Measurements from ENCODE around the gene NUP153.
"Not testable (repeated sequence)": the region's sequence is repeated elsewhere in the genome, so short reads cannot be mapped to it uniquely, and the experiment has no call there.

Gene NUP153

DNA sequence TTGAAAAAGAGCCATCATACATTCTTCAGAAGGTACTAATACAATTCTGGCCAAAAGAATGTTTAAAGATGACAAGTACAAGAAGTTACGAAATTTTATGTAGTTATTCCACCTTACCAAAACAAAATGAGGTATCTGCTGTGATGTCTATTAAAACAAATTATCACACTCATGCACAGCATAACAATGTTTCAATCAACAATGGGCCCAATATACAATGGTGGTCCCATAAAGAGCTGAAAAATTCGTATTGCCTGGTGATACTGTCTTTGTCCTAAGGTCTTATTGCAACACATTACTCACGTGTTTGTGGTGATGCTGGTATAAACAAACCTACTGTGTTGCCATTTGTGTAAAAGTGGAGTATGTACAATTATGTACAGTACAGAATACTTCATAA lies 3.6 kb upstream of the NUP153 start:
- TF ChIP-seq CTCF (IDR thresholded peaks at IDR 0.05; ENCODE audit: low read depth, low read length, missing control alignments) = no peak
- no peak for DNase-seq (ENCODE audit: low read depth)
- H3K4me3 ChIP-seq (ENCODE audit: low read depth, low read length) = no peak overlapping the region

- no peak for DNase-seq (ENCODE audit: low read depth)
- H3K4me3 ChIP-seq (ENCODE audit: low read depth, low read length) = no peak overlapping the region
- TF ChIP-seq CTCF (IDR thresholded peaks at IDR 0.05; ENCODE audit: low read depth, low read length, missing control alignments) = no peak
These were observed 2.8 kb upstream of the NUP153 start for GRCh38 chr6:17709476-17709875.

DNA sequence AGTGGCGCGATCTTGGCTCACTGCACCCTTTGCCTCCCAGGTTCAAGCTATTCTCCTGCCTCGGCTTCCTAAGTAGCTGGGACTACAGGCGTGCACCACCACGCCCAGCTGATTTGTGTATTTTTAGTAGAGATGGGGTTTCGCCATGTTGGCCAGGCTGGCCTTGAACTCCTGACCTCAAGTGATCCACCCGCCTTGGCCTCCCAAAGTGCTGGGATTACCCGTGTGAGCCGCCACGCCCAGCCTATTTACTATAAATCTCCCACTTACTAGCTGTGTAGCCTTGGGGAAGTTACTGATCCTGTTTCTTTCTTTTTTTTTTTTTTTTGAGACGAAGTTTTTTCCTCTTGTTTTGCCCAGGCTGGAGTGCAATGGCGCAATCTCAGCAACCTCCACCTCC lies 1.3 kb upstream of the NUP153 start:
- not testable (repeated sequence) for DNase-seq (ENCODE audit: low read depth); H3K4me3 ChIP-seq (ENCODE audit: low read depth, low read length)

DNA sequence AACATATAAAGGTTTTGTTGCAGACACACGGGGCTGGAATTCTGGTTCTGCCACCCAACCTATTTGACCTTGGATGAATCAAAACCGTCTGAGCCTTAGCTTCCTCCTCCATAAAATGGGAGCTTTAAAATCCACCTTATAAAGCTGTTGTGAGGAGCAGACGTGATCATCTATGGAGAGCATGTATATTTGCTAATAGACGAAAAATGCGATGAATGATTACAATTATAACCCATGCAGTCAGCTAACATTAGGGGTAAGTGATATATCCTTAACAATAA lies 586 bp upstream of the NUP153 start:
- no peak for TF ChIP-seq CTCF (IDR thresholded peaks at IDR 0.05; ENCODE audit: low read depth, low read length, missing control alignments)
- peak overlapping the region; percentile 89 for H3K4me3 ChIP-seq (ENCODE audit: low read depth, low read length)
- no peak for DNase-seq (ENCODE audit: low read depth)

GRCh38 chr6:17705778-17706579 lies 746 bp downstream of the NUP153 start:
- TF ChIP-seq CTCF (IDR thresholded peaks at IDR 0.05; ENCODE audit: low read depth, low read length, missing control alignments) = no peak
- peak overlapping the region; percentile 89 for H3K4me3 ChIP-seq (ENCODE audit: low read depth, low read length)
- peak; percentile 72 for DNase-seq (ENCODE audit: low read depth)

DNA sequence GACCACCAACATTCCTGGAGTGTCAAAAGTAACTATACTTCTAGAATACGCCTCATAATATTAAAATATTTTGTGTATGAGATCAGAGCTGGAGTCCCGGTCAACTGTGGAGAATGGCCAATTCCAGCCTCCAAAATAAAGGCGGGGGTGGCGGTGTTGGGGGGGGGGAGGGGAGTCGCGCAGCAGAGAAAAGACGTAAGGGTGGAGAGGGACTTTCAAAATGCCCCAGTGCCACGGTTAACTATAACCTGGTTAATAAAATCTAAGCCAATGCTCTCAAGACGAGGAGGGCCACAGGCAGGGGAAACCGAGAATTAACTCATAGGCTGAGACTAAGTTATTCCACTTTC lies 1.3 kb downstream of the NUP153 start:
- H3K4me3 ChIP-seq (ENCODE audit: low read depth, low read length) = peak overlapping the region; percentile 89
- no peak for TF ChIP-seq CTCF (IDR thresholded peaks at IDR 0.05; ENCODE audit: low read depth, low read length, missing control alignments)
- DNase-seq (ENCODE audit: low read depth) = peak; percentile 33

DNA sequence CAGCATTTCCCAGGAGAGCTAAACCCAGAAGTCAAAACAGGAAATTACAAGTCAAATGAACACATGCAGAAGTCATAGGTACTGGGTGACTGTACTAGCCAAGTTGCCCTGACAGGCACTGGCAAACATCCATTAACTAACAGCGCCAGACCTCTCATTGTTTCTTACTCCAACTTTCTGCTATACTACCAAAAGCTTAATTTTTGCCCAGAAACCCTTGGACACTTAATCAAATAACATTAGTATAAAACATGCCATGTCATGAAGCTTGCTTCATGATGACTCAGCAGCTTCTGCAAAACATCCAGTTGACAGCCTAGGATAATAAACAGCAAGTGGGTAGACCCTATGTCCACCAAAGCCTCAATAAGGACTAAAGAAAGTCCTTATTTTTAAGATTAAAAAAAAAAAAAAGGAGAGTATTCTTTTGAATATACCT lies 3.5 kb downstream of the NUP153 start:
- DNase-seq (ENCODE audit: low read depth) = peak; percentile 16
- peak overlapping the region; percentile 56 for H3K4me3 ChIP-seq (ENCODE audit: low read depth, low read length)
- no peak for TF ChIP-seq CTCF (IDR thresholded peaks at IDR 0.05; ENCODE audit: low read depth, low read length, missing control alignments)
